Stimulated activated CD4-positive, alpha-beta T cell treated with anti-CD3 and anti-CD28 coated beads, Interleukin-1b, Interleukin-23, amount 100 ng/mL, for 24 hours (primary cell): ENCODE results near the gene PRKAG2.

Experiments
- DNase-seq, 4 experiments: peaks; one replicate each; pipeline ENCODE4 v3.0.0-alpha.2; 2020; ENCODE audit warnings: low read depth in 4 of 4, low spot score in 1 of 4

PRKAG2 gene

DNA sequence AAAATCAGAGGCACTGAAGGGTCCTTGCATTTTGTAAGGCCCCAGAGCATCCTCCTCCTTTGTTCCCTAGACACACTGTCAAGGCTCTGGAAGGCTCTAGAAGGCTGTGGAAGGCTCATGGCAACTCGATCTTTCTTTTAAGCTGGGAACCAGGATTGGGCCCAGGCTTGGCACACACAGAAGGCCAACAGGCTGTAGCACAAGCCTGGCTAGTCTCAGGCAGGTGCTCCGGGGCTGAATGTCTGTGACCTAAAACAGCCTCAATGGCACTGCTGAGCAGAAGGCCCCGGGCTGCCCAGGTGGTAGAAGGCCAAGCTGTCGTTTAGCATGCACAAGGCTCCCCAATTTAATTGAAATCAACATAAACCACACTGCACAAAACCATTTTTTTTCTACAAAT lies 55.7 kb downstream of the PRKAG2 start:
- no peak for DNase-seq

DNA sequence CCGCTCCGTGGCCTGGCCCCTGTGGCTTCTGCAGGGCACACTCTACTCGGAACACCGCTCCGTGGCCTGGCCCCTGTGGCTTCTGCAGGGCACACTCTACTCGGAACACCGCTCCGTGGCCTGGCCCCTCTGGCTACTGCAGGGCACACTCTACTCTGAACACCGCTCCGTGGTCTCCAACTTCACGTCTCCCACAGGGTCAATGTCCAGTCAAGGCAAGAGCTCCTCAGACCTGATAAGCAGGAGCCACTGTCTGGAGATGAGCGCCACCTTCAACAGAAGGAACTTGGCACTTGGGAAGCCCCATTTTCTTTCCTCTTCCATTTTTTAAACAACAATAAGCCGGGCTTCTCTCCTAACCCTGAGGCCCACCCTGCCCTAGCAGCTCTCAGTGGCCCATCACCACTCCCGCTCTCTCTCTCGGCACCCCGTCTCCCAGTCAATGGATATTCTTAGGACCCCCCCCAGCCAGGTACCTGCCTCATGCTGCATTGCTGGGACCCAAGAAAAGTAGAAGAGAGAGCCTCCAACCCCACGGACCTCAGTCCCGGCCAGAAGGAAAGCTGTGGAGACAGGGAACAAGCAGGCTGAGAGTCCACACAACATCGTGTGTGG lies 56.3 kb downstream of the PRKAG2 start:
- DNase-seq, result no peak

DNA sequence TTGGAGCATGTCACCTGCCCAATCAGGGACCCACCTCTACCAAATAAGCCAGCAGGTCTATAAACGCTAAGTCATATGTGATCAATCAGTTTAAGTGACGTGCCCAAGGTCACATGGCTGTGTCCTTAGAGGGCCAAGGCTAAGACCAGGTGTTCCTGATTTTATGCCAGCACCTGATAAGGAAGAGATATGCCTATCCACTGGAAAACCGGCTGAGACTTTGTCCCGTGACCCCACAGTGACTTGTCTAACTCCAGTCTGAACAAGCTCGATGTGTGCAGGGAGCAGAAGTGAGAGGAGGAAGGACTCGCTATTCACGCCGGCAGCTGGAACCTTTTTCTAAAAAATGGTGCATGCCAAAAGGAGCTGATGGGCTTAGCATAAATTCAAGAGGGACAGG lies 57.0 kb downstream of the PRKAG2 start:
- DNase-seq, result no peak

DNA sequence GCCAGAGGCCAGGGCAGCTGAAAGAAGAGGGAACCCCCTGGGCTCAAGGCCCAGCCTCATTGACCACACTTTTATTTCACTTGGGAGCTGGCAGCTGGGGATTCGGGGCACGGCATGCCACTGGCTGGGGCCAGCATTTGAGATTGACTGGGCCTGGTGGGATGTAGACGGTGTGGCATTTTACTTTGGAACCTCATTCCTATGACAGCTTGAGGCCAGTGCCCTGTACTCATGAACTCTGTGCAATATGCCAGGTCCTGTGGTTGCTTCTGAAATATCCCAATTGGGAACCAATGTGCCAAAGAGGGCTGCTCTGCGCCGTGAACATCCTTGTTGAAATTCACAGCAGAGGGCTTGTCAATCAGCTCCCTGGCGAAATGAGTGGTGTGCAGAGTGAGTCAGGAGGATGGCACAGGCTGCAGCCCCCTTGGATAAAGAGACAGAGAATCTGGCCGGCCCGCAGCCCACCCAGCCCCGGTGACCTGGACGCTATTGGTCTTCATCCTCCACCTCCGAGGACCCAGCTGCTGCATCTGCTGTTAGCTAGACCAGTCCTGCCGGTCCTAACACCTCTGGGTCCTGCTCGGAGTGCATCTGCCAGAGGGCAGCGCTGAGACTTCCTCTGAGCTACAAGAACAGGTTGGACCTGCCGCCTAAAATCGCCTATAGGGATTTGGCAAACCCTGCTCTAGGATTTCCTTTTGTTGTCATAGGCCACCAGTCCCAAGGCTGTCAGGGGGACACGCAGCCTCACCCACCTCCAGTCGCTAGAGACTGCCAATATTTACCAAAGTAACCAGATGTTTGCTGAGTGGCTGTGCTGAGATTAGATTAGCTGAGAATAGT lies 58.0 kb downstream of the PRKAG2 start:
- no peak for DNase-seq

DNA sequence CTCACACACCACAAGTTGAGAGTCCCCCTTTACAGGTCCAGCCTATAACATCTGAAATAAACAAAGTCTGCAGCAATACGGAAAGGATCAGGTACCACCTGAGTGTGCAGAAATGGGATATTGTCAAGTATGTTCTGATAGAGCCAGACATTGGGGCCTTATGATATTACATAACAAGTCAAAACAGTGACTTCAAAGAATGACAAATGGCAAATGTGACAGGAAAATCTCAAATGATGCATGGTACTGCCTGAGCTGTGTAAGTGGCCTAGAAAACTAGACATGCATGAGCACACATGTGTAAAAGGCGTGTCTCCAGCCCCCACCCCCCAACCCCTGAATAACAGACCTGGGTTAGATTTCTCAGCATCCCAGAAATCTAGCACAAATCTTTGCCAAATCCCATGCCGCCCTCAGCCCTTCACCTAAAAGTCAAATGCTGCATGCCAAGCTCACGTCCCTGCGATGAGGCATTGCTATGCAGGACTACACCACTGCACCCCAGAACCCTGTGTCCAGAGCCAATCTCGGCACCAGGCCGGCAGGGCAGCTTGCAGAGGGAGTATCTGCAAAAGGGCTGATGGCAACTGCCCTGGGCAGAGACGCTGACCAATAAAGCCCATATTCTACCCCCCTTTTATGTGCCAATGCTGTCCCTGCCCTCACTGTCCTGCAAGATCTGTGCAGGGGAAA lies 58.8 kb downstream of the PRKAG2 start:
- no peak for DNase-seq

DNA sequence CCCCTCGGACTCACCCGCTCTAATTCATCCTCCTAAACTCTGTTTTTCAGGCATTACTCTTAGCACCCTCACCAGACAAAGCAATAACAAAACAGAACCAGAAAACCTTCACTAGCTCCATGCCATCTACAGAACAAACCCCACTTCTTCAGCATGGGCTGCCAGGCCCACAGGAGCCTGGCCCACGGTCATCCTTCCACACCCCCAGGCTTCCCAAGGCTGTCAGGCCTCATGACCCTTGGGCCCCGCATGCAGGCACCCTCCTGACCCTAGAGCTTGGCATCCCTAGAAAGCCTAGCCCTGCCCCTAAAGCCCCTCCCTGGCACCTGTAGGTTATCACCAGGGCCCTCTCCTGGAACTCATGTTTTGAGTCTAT lies 59.6 kb downstream of the PRKAG2 start:
- DNase-seq, result no peak

DNA sequence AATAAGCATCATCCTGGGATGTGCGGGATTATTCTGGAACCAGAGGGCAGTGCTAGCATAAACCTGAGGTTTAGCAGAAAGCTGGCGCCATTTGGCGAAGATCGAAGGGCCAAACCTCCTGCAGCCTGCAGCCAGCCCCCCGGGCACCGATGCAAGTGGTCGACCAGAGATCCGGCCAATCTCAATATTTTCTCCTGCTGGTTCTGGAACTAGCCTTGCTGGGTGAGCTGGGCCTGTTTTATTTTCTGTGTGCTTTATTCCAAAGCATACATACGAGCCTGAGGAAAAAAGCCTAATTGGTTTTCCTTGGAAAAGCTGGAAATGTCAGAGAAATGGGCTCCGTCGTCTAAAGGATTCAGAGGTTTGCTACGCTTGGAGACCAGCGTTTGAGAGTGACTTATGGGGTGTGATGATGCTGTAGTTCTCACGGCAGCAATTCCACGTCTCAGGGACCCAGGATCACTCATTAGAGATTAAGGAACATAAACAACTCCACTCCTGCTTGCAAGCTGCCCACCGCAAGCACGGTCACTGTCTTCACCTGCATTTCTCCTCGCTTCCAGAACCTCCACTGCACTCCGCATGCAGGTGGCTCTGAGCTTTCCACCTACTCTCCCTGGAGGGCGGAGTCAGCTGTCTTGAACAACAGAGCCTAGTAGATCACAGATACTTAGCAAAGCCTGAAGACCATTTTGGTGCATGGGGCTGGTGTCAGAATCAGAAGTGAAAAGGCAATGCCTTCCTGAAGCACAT lies 60.2 kb downstream of the PRKAG2 start:
- no peak for DNase-seq

DNA sequence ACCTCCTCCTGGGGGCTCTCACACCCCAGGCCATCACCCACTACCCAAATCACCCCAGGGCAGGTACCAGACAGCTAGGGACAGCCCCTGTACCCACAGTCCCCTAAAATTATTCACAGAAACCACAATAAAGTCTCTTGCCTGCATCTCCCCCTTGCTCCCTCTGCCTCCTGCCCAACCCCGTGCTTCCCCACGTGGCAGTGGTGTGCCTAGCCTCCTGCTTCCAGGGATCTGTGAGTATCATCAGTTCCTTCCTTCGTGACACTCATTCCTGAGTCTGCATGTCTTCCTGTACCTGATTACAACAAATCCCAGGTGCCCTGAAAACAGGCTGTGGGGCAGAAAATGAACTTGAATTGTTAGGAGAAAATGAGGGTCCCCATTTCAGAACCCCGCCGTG lies 61.5 kb downstream of the PRKAG2 start:
- no peak for DNase-seq

DNA sequence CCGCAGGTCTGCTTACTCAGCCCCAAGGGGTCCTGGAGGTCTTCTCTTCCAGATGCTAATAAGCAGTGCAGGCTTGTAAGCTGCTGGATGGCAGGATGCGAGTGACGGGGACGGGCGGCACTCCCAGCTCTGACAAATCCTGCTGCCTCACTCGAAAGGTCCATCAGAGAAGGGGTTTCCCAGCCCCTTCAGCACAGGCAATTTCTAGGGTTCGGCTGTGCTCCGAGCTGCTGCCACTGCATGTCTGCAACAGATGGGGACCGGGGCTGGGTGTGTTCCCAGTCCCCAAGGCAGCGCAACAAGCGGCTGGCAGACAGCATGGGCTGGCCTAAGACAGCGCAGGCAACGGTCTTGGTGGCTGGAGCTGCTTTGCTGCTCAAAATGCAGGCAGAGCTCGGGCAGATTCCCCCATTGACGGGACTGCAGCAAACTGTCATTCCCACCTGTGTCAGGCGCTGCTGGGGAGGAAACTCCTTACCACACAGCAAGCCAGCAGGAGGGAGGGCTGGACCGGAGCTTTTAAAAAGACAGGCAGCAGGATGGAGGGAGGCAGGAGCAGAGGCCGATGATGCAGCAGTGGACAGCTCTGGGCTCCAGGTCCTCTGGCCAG lies 62.4 kb downstream of the PRKAG2 start:
- DNase-seq, result no peak

DNA sequence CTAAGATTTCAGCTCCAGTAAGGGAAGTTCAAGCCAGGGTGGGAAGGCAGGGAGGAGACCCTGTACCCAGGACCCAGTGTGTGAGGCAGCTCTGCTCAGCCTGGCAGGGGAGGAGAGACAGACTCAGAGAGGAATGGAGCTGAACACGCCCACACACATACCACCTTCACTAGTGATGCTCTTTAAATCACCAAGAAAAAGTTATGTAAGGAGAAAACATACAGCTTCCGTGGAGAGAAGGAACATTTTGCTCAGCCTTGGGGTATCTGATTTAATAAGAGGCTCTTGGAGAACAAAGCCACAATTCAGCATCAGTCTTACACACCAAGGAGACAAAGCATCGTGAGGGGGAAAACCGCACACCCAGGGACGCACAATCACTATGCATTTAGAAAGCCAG lies 62.9 kb downstream of the PRKAG2 start:
- no peak for DNase-seq

DNA sequence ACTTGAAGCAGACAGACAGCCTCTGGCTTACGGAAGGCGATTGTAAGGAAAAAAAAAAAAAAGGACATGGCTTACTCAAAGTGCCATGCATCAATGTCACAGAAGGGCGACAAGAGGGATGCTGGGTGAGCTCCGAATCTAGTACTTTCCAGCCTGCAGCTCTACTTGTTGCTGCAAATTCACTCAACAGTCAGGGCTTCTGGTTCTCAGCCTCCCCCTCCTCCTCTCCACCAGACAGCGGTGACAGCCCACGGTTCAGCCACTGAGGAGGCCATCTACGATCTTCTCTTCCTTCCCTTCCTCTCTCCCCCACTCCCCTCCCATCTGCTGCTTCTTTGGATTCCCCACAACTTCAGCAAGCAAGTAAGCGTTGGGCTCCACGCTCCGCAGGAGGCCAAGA lies 63.5 kb downstream of the PRKAG2 start:
- DNase-seq, result no peak

DNA sequence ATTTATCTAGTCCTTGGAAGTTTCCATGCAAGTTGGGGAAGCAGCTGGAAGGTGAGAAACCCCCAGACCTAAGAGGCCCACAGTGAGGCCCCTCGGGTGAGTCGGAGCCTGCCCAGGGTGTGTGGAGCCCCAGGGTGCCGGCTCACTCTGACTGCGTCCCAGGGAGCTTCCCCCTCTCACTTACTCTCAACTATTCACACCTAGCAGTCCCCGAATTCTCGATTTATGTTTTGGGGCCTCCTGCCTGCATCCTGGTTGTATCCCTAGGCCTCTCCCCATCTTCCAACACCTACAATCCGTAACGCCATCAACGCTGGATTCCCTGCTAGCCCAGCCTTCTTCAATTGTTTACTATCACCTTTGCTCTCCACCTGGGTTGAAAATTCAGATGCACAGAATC lies 63.9 kb downstream of the PRKAG2 start:
- DNase-seq, result no peak

DNA sequence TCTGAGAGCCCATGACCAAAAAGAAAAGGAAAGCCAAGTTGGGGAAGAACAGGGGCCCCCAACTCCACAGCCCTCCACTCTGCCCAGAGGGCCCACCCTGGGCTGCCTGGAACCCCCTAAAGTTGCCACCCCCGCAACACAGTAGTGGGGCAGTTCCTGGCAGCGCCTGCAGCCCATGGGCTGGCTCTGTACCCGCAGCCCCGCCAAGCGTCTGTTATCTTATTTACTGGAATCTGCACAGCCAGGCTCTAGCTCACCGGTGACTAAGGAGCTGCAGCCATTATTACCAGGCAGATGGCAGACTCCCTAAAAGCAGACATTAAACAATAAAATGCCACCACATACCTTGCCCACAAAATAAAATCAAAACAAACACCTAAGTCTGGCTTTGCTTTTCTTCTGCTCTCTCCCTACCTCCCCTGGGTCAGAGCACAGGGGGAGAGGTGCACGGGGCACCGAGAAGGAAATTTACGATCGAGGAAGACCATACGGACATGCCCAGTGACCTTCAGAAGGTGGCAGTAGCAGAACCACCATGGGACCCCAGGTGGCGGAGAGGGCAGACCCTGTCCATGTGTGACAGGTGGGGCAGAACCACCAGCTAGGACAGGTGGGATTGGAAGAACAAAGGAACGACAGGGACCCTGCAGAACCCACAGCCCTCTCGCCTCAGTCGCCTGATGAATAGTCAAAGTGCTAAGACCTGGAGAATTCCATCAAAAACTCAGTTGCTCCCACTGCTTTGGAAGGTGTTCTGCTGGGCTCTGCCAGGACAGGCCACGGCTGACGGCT lies 66.3 kb downstream of the PRKAG2 start:
- DNase-seq, result no peak

DNA sequence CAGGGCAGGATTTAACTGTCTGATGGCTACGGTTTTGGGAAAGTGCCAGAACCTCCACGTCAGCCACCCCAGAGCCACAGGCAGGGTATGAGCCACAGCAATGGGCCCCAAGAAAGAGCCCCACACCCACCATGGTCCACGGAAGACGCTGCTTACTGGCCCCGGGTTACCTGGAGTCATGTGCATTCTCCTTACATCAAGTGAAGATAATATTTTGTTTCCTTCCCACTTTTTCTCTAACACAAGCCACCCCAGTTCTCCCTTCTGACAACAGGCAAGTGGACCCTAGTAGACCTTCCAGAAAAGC lies 67.1 kb downstream of the PRKAG2 start:
- no peak for DNase-seq

DNA sequence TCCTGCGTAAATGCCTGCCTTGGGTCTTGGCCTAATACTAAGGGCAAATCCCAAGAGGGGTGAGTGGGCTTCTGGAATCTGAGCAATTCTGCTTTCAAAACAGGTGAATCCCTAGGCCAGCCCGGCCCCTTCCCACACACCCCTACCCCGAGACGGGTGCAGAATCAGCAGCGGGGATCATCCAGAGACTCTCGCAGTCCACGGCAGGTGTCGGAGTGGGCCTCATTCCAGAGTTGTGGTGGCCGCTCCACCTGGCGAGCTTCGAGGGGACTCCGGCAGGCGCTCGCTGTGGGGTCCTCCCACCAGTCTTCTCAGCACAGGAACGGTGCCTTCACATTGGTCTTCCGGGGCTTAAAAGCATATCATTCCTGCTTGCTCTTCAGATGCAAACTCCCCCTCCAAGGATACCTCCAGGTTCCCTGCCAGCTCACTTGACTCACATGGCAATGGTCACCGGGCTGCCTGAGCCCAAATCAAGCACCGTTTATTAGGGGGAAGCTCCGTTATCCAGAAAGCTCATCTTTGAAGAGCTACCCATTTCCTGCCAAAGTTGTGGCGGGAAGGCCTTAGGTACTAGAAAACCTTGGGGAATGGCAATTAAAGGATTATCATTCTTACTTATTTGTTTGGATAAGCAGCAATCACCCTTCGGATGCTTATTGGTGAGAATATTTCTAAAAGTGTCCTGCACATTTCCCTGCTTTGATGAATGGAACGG lies 67.6 kb downstream of the PRKAG2 start:
- no peak for DNase-seq

DNA sequence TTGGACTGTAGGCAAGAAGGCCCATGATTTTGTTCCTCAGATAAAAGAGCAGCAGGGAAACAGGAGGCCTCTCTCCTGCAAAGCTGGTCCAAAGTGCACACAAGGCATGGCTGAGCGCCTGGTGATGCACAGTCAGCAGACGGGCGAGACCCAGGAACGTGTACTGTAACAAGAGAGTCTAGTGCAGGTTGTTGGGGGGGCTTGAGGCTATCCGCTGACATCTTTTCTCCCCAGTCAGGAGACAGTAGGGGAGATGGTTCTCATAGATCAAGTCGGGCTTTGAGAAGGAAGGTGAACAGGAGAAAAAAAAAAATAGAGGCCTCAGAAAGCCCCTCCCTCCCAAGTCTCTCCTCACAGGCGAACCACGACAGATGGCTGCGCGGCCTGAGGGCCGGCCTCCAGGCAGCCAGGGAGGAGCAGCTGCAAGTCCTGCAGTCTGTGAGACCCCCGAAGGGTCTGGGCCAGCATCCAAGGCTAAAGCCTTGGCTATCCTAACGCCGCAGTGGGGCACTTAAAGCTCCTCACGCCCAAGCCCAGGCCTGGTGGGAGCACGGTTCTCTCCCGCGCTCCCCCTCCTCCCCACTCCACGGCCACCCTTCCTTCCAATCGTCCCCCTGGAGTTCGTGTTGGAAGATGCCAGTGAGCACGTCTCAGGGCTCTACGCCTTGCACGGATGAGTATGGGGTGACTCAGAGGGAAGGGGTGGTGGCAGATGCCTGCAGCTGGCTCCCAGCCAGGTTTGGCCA lies 68.3 kb downstream of the PRKAG2 start:
- no peak for DNase-seq

DNA sequence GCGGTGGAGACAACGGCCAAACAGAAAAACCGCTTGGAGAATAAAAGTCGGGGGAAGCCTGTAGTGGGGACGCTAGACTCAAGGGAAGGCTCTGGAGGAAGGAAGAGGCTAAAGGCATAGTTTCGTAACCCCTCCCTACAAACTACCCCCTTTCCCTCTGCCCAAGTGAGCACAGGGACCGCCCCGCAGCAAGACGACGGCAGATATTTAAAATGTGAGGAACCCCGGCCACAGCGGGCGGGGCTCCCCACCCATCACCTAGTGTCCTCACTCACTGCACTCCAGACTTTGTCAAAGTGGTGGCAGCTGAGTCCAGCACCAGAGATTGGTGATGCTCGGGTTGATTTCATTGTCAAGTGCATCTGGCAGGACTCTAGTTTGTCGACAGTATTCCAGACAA lies 69.1 kb downstream of the PRKAG2 start:
- DNase-seq, result no peak

DNA sequence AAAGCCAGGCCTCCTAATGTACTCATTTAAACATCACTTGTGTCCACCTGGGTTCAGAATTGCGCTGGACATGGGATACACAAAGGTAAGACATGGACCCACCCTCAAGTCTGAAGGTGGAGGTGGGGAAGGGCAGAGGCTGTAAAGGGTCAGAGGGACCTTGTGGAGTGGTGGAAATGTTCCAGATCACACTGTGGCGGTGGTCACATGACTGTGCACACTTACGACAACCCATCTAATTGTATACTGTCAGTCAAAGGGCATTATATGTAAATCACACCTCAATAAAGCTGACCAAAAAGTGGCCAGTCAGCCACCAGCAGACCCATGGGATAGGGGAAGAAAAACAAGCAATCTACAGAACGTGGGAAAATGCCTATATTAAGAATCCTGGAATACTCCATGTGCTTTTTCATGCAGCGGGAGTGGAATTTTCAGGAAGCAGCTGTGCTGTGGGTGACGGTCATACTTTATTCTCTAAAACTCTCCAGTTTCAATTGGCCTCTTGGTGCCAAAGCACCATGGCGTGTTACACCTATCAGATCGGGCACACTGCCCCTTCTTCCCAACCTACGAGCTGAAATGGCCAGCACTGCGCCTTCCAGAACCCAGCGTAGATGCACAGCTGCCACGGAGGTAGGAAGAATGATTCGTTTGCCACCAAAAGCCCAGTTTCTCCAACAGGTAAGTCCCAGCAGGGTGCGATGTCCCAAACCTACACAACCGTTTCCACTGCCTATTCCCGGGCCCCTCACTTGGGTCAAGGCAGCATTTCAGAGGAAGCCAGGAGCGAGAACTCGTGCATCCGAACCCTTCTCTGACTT lies 69.8 kb downstream of the PRKAG2 start:
- no peak for DNase-seq
